Neuronal stem cell (in vitro differentiated cells): ENCODE results near the gene NELL1.

ENCODE experiments used
- DNase-seq: peaks from one replicate; pipeline ENCODE4 v3.0.0-alpha.2; 2013; ENCODE audit warnings: low spot score
- H2AFZ ChIP-seq: one replicate; pipeline ENCODE4 v1.6.1; 2013; ENCODE audit warnings: mild to moderate bottlenecking, low read length, inconsistent platforms
- H2AK5ac ChIP-seq: 2 replicates; pipeline ENCODE4 v1.6.1; 2013; ENCODE audit warnings: low read depth, mild to moderate bottlenecking, inconsistent platforms, low read length, moderate library complexity, mixed read lengths
- H2BK120ac ChIP-seq: 2 replicates; pipeline ENCODE4 v1.6.1; 2013; ENCODE audit warnings: low read depth, mild to moderate bottlenecking, inconsistent platforms, low read length, moderate library complexity, mixed read lengths
- H2BK12ac ChIP-seq: one replicate; pipeline ENCODE4 v1.6.1; 2013; ENCODE audit warnings: low read length, inconsistent platforms
- H2BK15ac ChIP-seq: 2 replicates; pipeline ENCODE4 v1.6.1; 2013; ENCODE audit warnings: mild to moderate bottlenecking, low read length, inconsistent platforms, mixed read lengths
- H2BK5ac ChIP-seq: one replicate; pipeline ENCODE4 v1.6.1; 2013; ENCODE audit warnings: inconsistent platforms, mild to moderate bottlenecking, low read length, moderate library complexity
- H3K14ac ChIP-seq: one replicate; pipeline ENCODE4 v1.6.1; 2013; ENCODE audit warnings: low read length, inconsistent platforms
- H3K18ac ChIP-seq: 2 replicates; pipeline ENCODE4 v1.6.1; 2013; ENCODE audit warnings: low read length, inconsistent platforms
- H3K23ac ChIP-seq: 2 replicates; pipeline ENCODE4 v1.6.1; 2013; ENCODE audit warnings: low read depth, mild to moderate bottlenecking, mixed read lengths, low read length, inconsistent platforms; ENCODE audit not compliant: poor library complexity
- H3K27ac ChIP-seq: replicated peaks from 3 replicates; pipeline ENCODE4 v1.5.1; 2013; ENCODE audit warnings: low read length, inconsistent platforms
- H3K27me3 ChIP-seq, 3 experiments: 2 replicates each; pipeline ENCODE4 v1.6.1; 2013; ENCODE audit warnings: low read length in 3 of 3, mild to moderate bottlenecking in 2 of 3, inconsistent platforms in 1 of 3, low read depth in 1 of 3, mixed read lengths in 1 of 3, moderate library complexity in 1 of 3; ENCODE audit not compliant: control insufficient read depth in 3 of 3, insufficient read depth in 3 of 3
- H3K36me3 ChIP-seq, 2 donors: replicated peaks in 1 of 2; 2 replicates each; pipeline ENCODE4 v1.6.1; 2013; ENCODE audit warnings: low read length in 2 of 2; ENCODE audit not compliant: control insufficient read depth in 2 of 2, insufficient read depth in 2 of 2
- H3K4ac ChIP-seq: 2 replicates; pipeline ENCODE4 v1.6.1; 2013; ENCODE audit warnings: inconsistent platforms, mild to moderate bottlenecking, low read length, moderate library complexity
- H3K4me1 ChIP-seq, 2 donors: 1 replicate in 1 of 2; 2 replicates in 1 of 2; pipeline ENCODE4 v1.6.1; 2013; ENCODE audit warnings: low read length in 2 of 2, low read depth in 1 of 2; ENCODE audit not compliant: control insufficient read depth in 2 of 2, insufficient read depth in 1 of 2
- H3K4me2 ChIP-seq: one replicate; pipeline ENCODE4 v1.6.1; 2013; ENCODE audit warnings: mild to moderate bottlenecking, low read length, inconsistent platforms; ENCODE audit not compliant: insufficient read depth, poor library complexity, severe bottlenecking
- H3K4me3 ChIP-seq, 2 donors: 2 replicates each; pipeline ENCODE4 v1.5.1; 2013; ENCODE audit warnings: low read length in 2 of 2, mild to moderate bottlenecking in 2 of 2, inconsistent platforms in 1 of 2, moderate library complexity in 1 of 2
- H3K79me1 ChIP-seq: one replicate; pipeline ENCODE4 v1.6.1; 2013; ENCODE audit warnings: low read depth, mild to moderate bottlenecking, inconsistent platforms, low read length, moderate library complexity
- H3K9ac ChIP-seq: one replicate; pipeline ENCODE4 v1.6.1; 2013; ENCODE audit warnings: mild to moderate bottlenecking, low read depth, low read length, inconsistent platforms; ENCODE audit not compliant: poor library complexity
- H3K9me3 ChIP-seq, 2 donors: replicated peaks in 1 of 2; 2 replicates each; pipeline versions ENCODE3 to v1.6.1; 2013; ENCODE audit warnings: low read length in 2 of 2, mild to moderate bottlenecking in 2 of 2, inconsistent platforms in 1 of 2, low read depth in 1 of 2, mixed read lengths in 1 of 2, moderate library complexity in 1 of 2; ENCODE audit not compliant: control insufficient read depth in 2 of 2, insufficient read depth in 1 of 2
- H4K8ac ChIP-seq: one replicate; pipeline ENCODE4 v1.6.1; 2013; ENCODE audit warnings: low read depth, mild to moderate bottlenecking, inconsistent platforms, low read length, moderate library complexity
- H4K91ac ChIP-seq: one replicate; pipeline ENCODE4 v1.6.1; 2013; ENCODE audit warnings: low read length, low read depth, mild to moderate bottlenecking, inconsistent platforms; ENCODE audit not compliant: poor library complexity
- WGBS, 2 donors: extraction: QIAGEN DNeasy Blood & Tissue Kit; methylation state at CpG; one replicate each; pipeline ENCODE4 v1.1.7; 2013; ENCODE audit warnings: missing lambda C conversion rate in 2 of 2, mixed read lengths in 1 of 2; ENCODE audit not compliant: insufficient read length in 2 of 2, insufficient replicate concordance in 1 of 2; ENCODE audit errors: extremely low coverage in 2 of 2; 5-methylcytosine and 5-hydroxymethylcytosine counted together

NELL1 gene

DNA sequence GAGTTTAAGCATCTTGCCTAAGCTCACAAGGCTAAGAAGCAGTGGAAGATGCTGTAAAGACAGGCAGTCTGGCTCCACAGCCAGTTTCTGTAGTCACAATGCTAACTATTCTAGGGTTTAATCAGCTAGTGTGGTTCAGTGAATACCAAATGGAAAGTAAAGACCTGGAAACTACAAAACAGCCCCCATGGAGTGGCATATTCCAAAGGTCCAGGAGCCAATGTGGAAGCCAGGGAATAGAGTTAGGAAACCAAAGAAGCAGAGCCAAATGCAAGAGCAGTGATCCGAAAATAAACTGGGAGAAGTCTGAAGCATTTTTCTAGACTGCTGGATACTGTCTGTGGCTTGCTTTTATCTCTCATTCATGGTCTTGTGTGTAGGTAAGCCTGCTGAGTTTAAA is 792.3 kb downstream of the NELL1 start:
- Histone ChIP-seq H2BK120ac (no peak overlapping the region), H3K23ac (no peak overlapping the region), H3K4ac (no peak overlapping the region), H3K14ac (no peak overlapping the region), H3K9me3 (no peaks in the 10 kb centered on the region), H2BK5ac (no peak overlapping the region), H3K9ac (no peak overlapping the region), H2BK12ac (no peak overlapping the region), H4K8ac (no peak overlapping the region), H3K4me2 (no peak overlapping the region), H3K79me1 (no peaks in the 10 kb centered on the region), H2AK5ac (no peak overlapping the region), H3K36me3 (no peaks in the 10 kb centered on the region), H2BK15ac (no peak overlapping the region), H3K27me3 (no peaks in the 10 kb centered on the region), H4K91ac (no peak overlapping the region), H3K27ac (no peak overlapping the region), H3K4me3 (no peak overlapping the region), H3K18ac (no peak overlapping the region), H3K4me1 (peaks cover 0 to 7% of the 10 kb centered on the region in 2 donors), H2AFZ (no peak overlapping the region)
- DNase-seq, result no peak
- WGBS, 2 donors, result no CpG with 5 or more reads among the region's 1 CpG

DNA sequence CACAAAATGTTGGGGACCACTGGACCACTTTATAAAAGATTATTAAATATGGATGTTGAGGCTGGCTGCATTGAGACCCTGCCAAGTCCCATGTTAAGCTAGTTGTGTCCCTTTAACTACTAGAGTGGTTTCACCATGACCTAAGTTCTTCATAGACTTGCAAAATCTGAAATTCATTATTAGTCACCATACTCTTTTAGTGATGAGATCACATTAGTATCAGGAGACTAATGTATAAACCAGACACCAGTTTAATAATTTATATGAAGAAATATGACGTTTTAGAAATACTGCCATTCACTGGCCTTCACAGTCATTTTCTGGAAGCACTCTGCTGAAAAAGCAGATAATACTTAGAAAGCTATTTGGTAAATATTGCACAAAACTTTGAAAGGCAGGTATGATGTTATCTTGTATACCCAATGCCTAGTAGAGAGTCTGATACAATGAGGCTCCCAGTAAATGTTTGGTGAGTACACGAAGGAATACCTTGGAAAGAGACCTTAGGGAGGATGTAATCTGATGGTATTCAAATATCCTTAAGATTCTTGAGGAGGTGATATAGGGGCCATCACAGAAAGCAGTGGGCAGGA is 795.3 kb downstream of the NELL1 start:
- DNase-seq, result no peak
- no peak overlapping the region for H3K14ac ChIP-seq
- no peak overlapping the region for H3K4ac ChIP-seq

DNA sequence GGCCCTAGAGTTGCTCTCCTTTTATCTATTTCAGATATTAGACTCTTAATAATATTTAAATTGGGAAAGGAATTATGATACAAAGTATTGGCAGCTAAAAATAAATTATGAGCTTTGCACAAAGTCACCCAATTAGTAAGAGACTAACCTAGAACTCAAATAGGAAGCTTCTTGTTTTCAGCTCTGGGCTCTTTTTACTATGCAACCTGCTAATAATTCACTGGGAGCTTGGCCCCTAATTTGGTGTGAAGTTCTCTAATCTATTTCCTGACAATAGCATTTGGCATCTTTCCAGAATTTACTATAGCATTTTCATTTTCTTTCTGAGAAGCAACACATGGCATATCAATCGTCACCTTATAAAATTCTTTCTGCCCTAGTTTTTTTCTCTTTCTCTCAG is 795.8 kb downstream of the NELL1 start:
- Histone ChIP-seq H2AK5ac (no peak overlapping the region), H2BK12ac (no peak overlapping the region), H2BK15ac (no peak overlapping the region), H3K4ac (no peak overlapping the region), H3K14ac (no peak overlapping the region), H4K91ac (no peak overlapping the region), H3K9ac (no peak overlapping the region), H3K4me3 (no peak overlapping the region), H3K18ac (no peak overlapping the region), H2BK120ac (no peak overlapping the region), H3K36me3 (no peaks in the 10 kb centered on the region), H3K9me3 (no peaks in the 10 kb centered on the region), H2AFZ (no peak overlapping the region), H3K27ac (no peak overlapping the region), H4K8ac (no peak overlapping the region), H3K27me3 (no peaks in the 10 kb centered on the region), H3K23ac (no peak overlapping the region), H3K4me1 (peaks cover 0 to 7% of the 10 kb centered on the region in 2 donors), H3K4me2 (no peak overlapping the region), H2BK5ac (no peak overlapping the region), H3K79me1 (no peaks in the 10 kb centered on the region)
- no CpG with 5 or more reads among the region's 1 CpG for WGBS, 2 donors
- no peak for DNase-seq

More for the DNA sequence above, 795.3 kb downstream of the NELL1 start:
- H2AK5ac ChIP-seq, result no peak overlapping the region
- H2BK120ac ChIP-seq, result no peak overlapping the region
- H2BK12ac ChIP-seq, result no peak overlapping the region
- H3K36me3 ChIP-seq, result no peaks in the 10 kb centered on the region
- no peak overlapping the region for H2BK15ac ChIP-seq
- no peak overlapping the region for H2BK5ac ChIP-seq
- no peak overlapping the region for H3K27ac ChIP-seq
- no peak overlapping the region for H2AFZ ChIP-seq
- H3K79me1 ChIP-seq, result no peaks in the 10 kb centered on the region
- no CpG with 5 or more reads among the region's 2 CpGs for WGBS, 2 donors
- no peak overlapping the region for H4K91ac ChIP-seq
- H3K4me1 ChIP-seq, result peaks cover 0 to 7% of the 10 kb centered on the region in 2 donors
- H3K9ac ChIP-seq, result no peak overlapping the region
- H3K18ac ChIP-seq, result no peak overlapping the region
- H3K27me3 ChIP-seq, result no peaks in the 10 kb centered on the region
- no peak overlapping the region for H3K23ac ChIP-seq
- no peak overlapping the region for H3K4me3 ChIP-seq
- no peak overlapping the region for H3K4me2 ChIP-seq
- no peaks in the 10 kb centered on the region for H3K9me3 ChIP-seq
- H4K8ac ChIP-seq, result no peak overlapping the region

DNA sequence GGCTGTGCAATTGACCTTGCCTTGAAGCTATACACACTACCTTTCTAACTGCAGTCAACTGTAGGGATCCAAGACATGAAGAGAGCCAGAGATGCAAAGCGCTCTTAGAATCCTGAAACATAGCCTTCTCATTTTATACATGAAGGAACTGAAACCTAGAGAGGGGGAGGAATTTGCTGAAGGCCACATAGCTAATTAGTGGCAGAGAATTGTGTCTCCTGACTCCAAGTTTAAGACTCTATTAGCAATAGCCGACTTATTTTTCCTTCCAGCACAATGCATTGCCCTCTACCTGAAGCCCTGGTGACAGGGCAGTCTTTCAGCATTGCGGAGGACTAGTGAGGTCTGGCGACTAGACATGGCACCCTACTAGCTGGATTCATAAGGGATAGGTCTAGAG is 796.5 kb downstream of the NELL1 start:
- H3K18ac ChIP-seq, result no peak overlapping the region
- no peak overlapping the region for H2AK5ac ChIP-seq
- H3K79me1 ChIP-seq, result no peaks in the 10 kb centered on the region
- no peaks in the 10 kb centered on the region for H3K36me3 ChIP-seq
- no peak overlapping the region for H3K27ac ChIP-seq
- no peak overlapping the region for H3K4me3 ChIP-seq
- no peaks in the 10 kb centered on the region for H3K9me3 ChIP-seq
- no peak overlapping the region for H2BK12ac ChIP-seq
- no peak overlapping the region for H3K23ac ChIP-seq
- peaks cover 0 to 7% of the 10 kb centered on the region in 2 donors for H3K4me1 ChIP-seq
- H2BK5ac ChIP-seq, result no peak overlapping the region
- no peak overlapping the region for H4K8ac ChIP-seq
- no peak overlapping the region for H2BK120ac ChIP-seq
- no peak overlapping the region for H3K9ac ChIP-seq
- H2BK15ac ChIP-seq, result no peak overlapping the region
- no peak overlapping the region for H2AFZ ChIP-seq
- no peaks in the 10 kb centered on the region for H3K27me3 ChIP-seq
- WGBS, 2 donors, result no CpG with 5 or more reads among the region's 4 CpGs
- H3K4ac ChIP-seq, result no peak overlapping the region
- H3K4me2 ChIP-seq, result no peak overlapping the region
- H3K14ac ChIP-seq, result no peak overlapping the region
- no peak for DNase-seq
- no peak overlapping the region for H4K91ac ChIP-seq
